SKM-1 treated with dmso at 0.1 percent for 144 hours (cell line): ENCODE results near the gene NEU2.
A peak's percentile ranks its signal among the peaks of the same experiment; 100 is the strongest.
"Not testable (repeated sequence)": the region's sequence is repeated elsewhere in the genome, so short reads cannot be mapped to it uniquely, and the experiment has no call there.

ENCODE experiments used
- DNase-seq: peaks from one replicate; lab custom pipeline; 2025; ENCODE audit not compliant: unreplicated experiment; lab: John Stamatoyannopoulos, UW

NEU2 gene

GRCh38 chr2:233034091-233034882 is 1.8 kb downstream of the NEU2 start:
- DNase-seq, result no peak

GRCh38 chr2:233035426-233036161 is 3.1 kb downstream of the NEU2 start:
- DNase-seq, result no peak

GRCh38 chr2:233036162-233036838 is 3.8 kb downstream of the NEU2 start:
- DNase-seq, result no peak

- DNase-seq, result no peak
Observed at GRCh38 chr2:233037078-233037477, 4.6 kb downstream of the NEU2 start.

- no peak for DNase-seq
Observed at GRCh38 chr2:233039212-233039845, 6.9 kb downstream of the NEU2 start.

- no peak for DNase-seq
Observed at GRCh38 chr2:233039846-233040530, 7.5 kb downstream of the NEU2 start.

GRCh38 chr2:233040571-233040970 is 8.1 kb downstream of the NEU2 start:
- no peak for DNase-seq

- DNase-seq, result no peak
Observed at GRCh38 chr2:233041722-233042323, 9.4 kb downstream of the NEU2 start.

GRCh38 chr2:233042549-233042948 is 10.1 kb downstream of the NEU2 start:
- DNase-seq, result no peak

GRCh38 chr2:233044974-233045605 is 12.6 kb downstream of the NEU2 start:
- no peak for DNase-seq

GRCh38 chr2:233047206-233047605 is 14.7 kb downstream of the NEU2 start:
- no peak for DNase-seq

GRCh38 chr2:233047667-233048066 is 15.2 kb downstream of the NEU2 start:
- no peak for DNase-seq

- DNase-seq, result no peak
Observed at GRCh38 chr2:233048569-233049193, 16.2 kb downstream of the NEU2 start.

- no peak for DNase-seq
Observed at GRCh38 chr2:233049194-233049761, 16.8 kb downstream of the NEU2 start.

- DNase-seq, result no peak
Observed at GRCh38 chr2:233051241-233052149, 19.0 kb downstream of the NEU2 start.

GRCh38 chr2:233052517-233052916 is 20.0 kb downstream of the NEU2 start:
- DNase-seq, result not testable (repeated sequence)

- DNase-seq, result peak; percentile 28
Observed at GRCh38 chr2:233053928-233054784, 21.7 kb downstream of the NEU2 start.
